C4-2B (cell line): Measurements from ENCODE around the gene TRPV4.

ENCODE experiments used
- ZFX ChIP-seq: fragments of 450-650 bp; IDR thresholded peaks from 2 replicates; pipeline ENCODE4 v1.6.1; 2017
- TF ChIP-seq, protein P1 (sequence below): fragments of 450-650 bp; conservative IDR thresholded peaks from 2 replicates; pipeline ENCODE4 v1.5.1; 2017; ENCODE audit warnings: mild to moderate bottlenecking

DNA sequence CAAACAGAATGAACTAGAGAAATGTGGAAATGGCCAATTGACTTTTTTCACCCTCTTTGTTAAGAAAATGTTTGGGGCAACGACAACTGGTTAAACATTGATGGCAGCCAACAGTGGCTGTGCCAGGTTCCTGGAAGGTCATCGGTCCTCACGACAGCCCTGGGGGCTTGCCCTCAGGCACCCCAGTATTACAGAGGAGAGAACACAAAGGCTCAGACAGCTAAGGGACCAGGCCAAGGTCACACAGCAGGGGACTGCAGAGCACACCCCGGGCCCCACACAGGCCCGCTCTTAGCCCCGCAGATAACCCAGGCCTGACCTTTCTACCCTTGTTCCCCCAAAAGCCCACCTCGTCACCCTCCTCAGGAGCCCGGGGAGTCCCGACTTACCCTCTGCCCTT is 1.3 kb downstream of the TRPV4 start:
- TF ChIP-seq, protein P1, sequence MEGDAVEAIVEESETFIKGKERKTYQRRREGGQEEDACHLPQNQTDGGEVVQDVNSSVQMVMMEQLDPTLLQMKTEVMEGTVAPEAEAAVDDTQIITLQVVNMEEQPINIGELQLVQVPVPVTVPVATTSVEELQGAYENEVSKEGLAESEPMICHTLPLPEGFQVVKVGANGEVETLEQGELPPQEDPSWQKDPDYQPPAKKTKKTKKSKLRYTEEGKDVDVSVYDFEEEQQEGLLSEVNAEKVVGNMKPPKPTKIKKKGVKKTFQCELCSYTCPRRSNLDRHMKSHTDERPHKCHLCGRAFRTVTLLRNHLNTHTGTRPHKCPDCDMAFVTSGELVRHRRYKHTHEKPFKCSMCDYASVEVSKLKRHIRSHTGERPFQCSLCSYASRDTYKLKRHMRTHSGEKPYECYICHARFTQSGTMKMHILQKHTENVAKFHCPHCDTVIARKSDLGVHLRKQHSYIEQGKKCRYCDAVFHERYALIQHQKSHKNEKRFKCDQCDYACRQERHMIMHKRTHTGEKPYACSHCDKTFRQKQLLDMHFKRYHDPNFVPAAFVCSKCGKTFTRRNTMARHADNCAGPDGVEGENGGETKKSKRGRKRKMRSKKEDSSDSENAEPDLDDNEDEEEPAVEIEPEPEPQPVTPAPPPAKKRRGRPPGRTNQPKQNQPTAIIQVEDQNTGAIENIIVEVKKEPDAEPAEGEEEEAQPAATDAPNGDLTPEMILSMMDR, result no peak
- no peak for TF ChIP-seq ZFX
